Endothelial cell (in vitro differentiated cells): ENCODE data around the gene IGF2R. TPM values are rescaled to one million over a fixed set of nuclear protein-coding genes. Genes with fewer than 3 reads are reported as not detected.
"Not testable (repeated sequence)": the region's sequence is repeated elsewhere in the genome, so short reads cannot be mapped to it uniquely, and the experiment has no call there.

ENCODE experiments used
- DNase-seq: peaks from one replicate; pipeline ENCODE4 v3.0.0; 2021; ENCODE audit warnings: low spot score
- H3K27ac Mint-ChIP-seq: one replicate; pipeline ENCODE4 v1.8.0; 2021; ENCODE audit warnings: mixed read lengths, inconsistent platforms; ENCODE audit not compliant: unreplicated experiment
- H3K27me3 Mint-ChIP-seq: one replicate; pipeline ENCODE4 v1.8.0; 2021; ENCODE audit warnings: mild to moderate bottlenecking, moderate library complexity, mixed read lengths, inconsistent platforms; ENCODE audit not compliant: unreplicated experiment
- H3K36me3 Mint-ChIP-seq: one replicate; pipeline ENCODE4 v1.8.0; 2021; ENCODE audit warnings: mild to moderate bottlenecking, low read depth, mixed read lengths, inconsistent platforms; ENCODE audit not compliant: unreplicated experiment
- H3K4me1 Mint-ChIP-seq: one replicate; pipeline ENCODE4 v1.8.0; 2021; ENCODE audit warnings: mild to moderate bottlenecking, mixed read lengths, inconsistent platforms; ENCODE audit not compliant: unreplicated experiment
- H3K4me3 Mint-ChIP-seq: one replicate; pipeline ENCODE4 v1.8.0; 2021; ENCODE audit warnings: mild to moderate bottlenecking, mixed read lengths, inconsistent platforms; ENCODE audit not compliant: unreplicated experiment
- H3K9me3 Mint-ChIP-seq: one replicate; pipeline ENCODE4 v1.8.0; 2021; ENCODE audit warnings: mixed read lengths, inconsistent platforms; ENCODE audit not compliant: unreplicated experiment
- CTCF ChIP-seq: fragments of 200-600 bp; sonication (generic); IDR thresholded peaks from one replicate; pipeline ENCODE4 v1.5.0; 2021; ENCODE audit warnings: antibody characterized with exemption; ENCODE audit not compliant: unreplicated experiment
- total RNA-seq: library from RNA; stranded (reverse); fragmentation: NEBNext Ultra II Directional; extraction: Animal tissue kit (Norgen Biotek cat#: 25700); gene quantifications from one replicate; pipeline ENCODE4 v1.2.1, GENCODE V29; 2021; ENCODE audit not compliant: unreplicated experiment

Gene IGF2R
- total RNA-seq, 1 donor from 2014 or later, result 108 TPM

- Mint-ChIP-seq H3K4me1 (peaks cover 32% of the 10 kb centered on the region), H3K27ac (no peak overlapping the region), H3K4me3 (no peak overlapping the region), H3K9me3 (no peaks in the 10 kb centered on the region), H3K27me3 (peaks cover 2% of the 10 kb centered on the region), H3K36me3 (peaks cover 23% of the 10 kb centered on the region)
- no peak for DNase-seq
- TF ChIP-seq CTCF, result no peak
Observed at GRCh38 chr6:160000280-160000704, 31.4 kb downstream of the IGF2R start.

GRCh38 chr6:160000893-160001427 is 32.1 kb downstream of the IGF2R start:
- Mint-ChIP-seq H3K4me1 (peaks cover 31% of the 10 kb centered on the region), H3K36me3 (peaks cover 23% of the 10 kb centered on the region)
- H3K4me3 Mint-ChIP-seq, H3K27ac Mint-ChIP-seq, H3K9me3 Mint-ChIP-seq, DNase-seq, H3K27me3 Mint-ChIP-seq: not testable (repeated sequence)

GRCh38 chr6:160002882-160003281 is 34.0 kb downstream of the IGF2R start:
- H3K27ac Mint-ChIP-seq, result no peak overlapping the region
- peaks cover 18% of the 10 kb centered on the region for H3K36me3 Mint-ChIP-seq
- H3K27me3 Mint-ChIP-seq, result peaks cover 2% of the 10 kb centered on the region

GRCh38 chr6:160004018-160004417 is 35.1 kb downstream of the IGF2R start:
- no peaks in the 10 kb centered on the region for H3K9me3 Mint-ChIP-seq
- H3K27me3 Mint-ChIP-seq, result peaks cover 2% of the 10 kb centered on the region
- H3K27ac Mint-ChIP-seq, result peak overlapping the region; percentile 91
- no peak for TF ChIP-seq CTCF
- peaks cover 25% of the 10 kb centered on the region for H3K4me1 Mint-ChIP-seq
- peak overlapping the region; percentile 31 for H3K4me3 Mint-ChIP-seq
- no peak for DNase-seq
- H3K36me3 Mint-ChIP-seq, result peaks cover 11% of the 10 kb centered on the region

More at GRCh38 chr6:160002882-160003281, 34.0 kb downstream of the IGF2R start:
- peaks cover 25% of the 10 kb centered on the region for H3K4me1 Mint-ChIP-seq
- no peak overlapping the region for H3K4me3 Mint-ChIP-seq
- no peaks in the 10 kb centered on the region for H3K9me3 Mint-ChIP-seq
- no peak for DNase-seq
- no peak for TF ChIP-seq CTCF

GRCh38 chr6:160004419-160005175 is 35.7 kb downstream of the IGF2R start:
- DNase-seq, result no peak
- Mint-ChIP-seq H3K9me3 (no peaks in the 10 kb centered on the region), H3K4me3 (peak overlapping the region; percentile 31), H3K27ac (peak overlapping the region; percentile 91), H3K27me3 (peaks cover 2% of the 10 kb centered on the region), H3K36me3 (peaks cover 5% of the 10 kb centered on the region), H3K4me1 (peaks cover 25% of the 10 kb centered on the region)
- TF ChIP-seq CTCF, result no peak
